H1 (cell line): ENCODE results near the gene EHBP1. TPM values are rescaled to one million over a fixed set of nuclear protein-coding genes. Genes with fewer than 3 reads are reported as not detected.

ENCODE experiments used
- CTCF ChIA-PET: fragments of 300-600 bp; sonication (Branson Sonifier 250); formaldehyde crosslinking; loops from one replicate; lab custom pipeline; 2021; ENCODE audit not compliant: partially characterized antibody; lab: Charles Lee
- POLR2A ChIA-PET: fragments of 300-600 bp; sonication (Branson Sonifier 250); formaldehyde crosslinking; loops from one replicate; lab custom pipeline; 2021; ENCODE audit warnings: inconsistent platforms; ENCODE audit not compliant: partially characterized antibody; lab: Charles Lee
- DNase-seq, 2 experiments: peaks; one replicate each; pipeline versions ENCODE4 v3.0.0 to v3.0.0-alpha.2; 2010 to 2022; ENCODE audit warnings: low spot score in 2 of 2, low read depth in 1 of 2, mixed read lengths in 1 of 2
- FAIRE-seq: peaks from 2 replicates; lab custom pipeline; 2011; peaks lifted over from hg19 to GRCh38; lab: Jason Lieb, UNC
- H2AFZ ChIP-seq: 2 replicates; pipeline ENCODE4 v1.8.1; 2012; ENCODE audit warnings: low read length, inconsistent platforms
- H2AK5ac ChIP-seq: 2 replicates; pipeline ENCODE4 v1.6.1; 2013; ENCODE audit warnings: low read depth, low read length
- H2BK120ac ChIP-seq: replicated peaks from 2 replicates; pipeline ENCODE3; 2013; ENCODE audit warnings: low read depth, low read length, inconsistent platforms
- H2BK12ac ChIP-seq: 2 replicates; pipeline ENCODE4 v1.6.1; 2013; ENCODE audit warnings: low read depth, low read length
- H2BK15ac ChIP-seq: 2 replicates; pipeline ENCODE4 v1.6.1; 2013; ENCODE audit warnings: low read length
- H2BK20ac ChIP-seq: 2 replicates; pipeline ENCODE4 v1.6.1; 2013; ENCODE audit warnings: low read length
- H2BK5ac ChIP-seq: 2 replicates; pipeline ENCODE4 v1.6.1; 2013; ENCODE audit warnings: low read depth, low read length
- H3K14ac ChIP-seq: 2 replicates; pipeline ENCODE4 v1.6.1; 2013; ENCODE audit warnings: inconsistent platforms; ENCODE audit not compliant: insufficient read length
- H3K18ac ChIP-seq: 2 replicates; pipeline ENCODE4 v1.6.1; 2013; ENCODE audit warnings: low read length; ENCODE audit errors: extremely low read depth
- H3K23ac ChIP-seq: 2 replicates; pipeline ENCODE4 v1.6.1; 2013; ENCODE audit warnings: inconsistent platforms; ENCODE audit not compliant: insufficient read length
- H3K23me2 ChIP-seq: 2 replicates; pipeline ENCODE4 v1.6.1; 2013; ENCODE audit warnings: low read depth, low read length
- H3K27ac ChIP-seq: 2 replicates; pipeline ENCODE4 v1.6.1; 2011; ENCODE audit warnings: low read depth, low read length, inconsistent platforms
- H3K27me3 ChIP-seq, 4 experiments: replicated peaks in 1 of 4; 1 replicate in 1 of 4; 2 replicates in 3 of 4; pipeline versions ENCODE4 v1.6.1 to v1.8.1; 2011 to 2013; ENCODE audit warnings: low read length in 3 of 4, mild to moderate bottlenecking in 3 of 4, inconsistent platforms in 2 of 4, mixed read lengths in 2 of 4, moderate library complexity in 1 of 4; ENCODE audit not compliant: control insufficient read depth in 3 of 4, insufficient read depth in 3 of 4; ENCODE audit errors: extremely low read depth in 1 of 4
- H3K36me3 ChIP-seq, 4 experiments: 2 replicates each; pipeline versions ENCODE4 v1.6.1 to v1.8.1; 2011 to 2013; ENCODE audit warnings: mild to moderate bottlenecking in 4 of 4, low read length in 3 of 4, moderate library complexity in 2 of 4, control low read depth in 1 of 4, inconsistent platforms in 1 of 4; ENCODE audit not compliant: insufficient read depth in 4 of 4, control insufficient read depth in 2 of 4
- H3K4ac ChIP-seq: replicated peaks from 2 replicates; pipeline ENCODE3; 2013; ENCODE audit warnings: low read length, low read depth, mixed read lengths, inconsistent platforms; ENCODE audit not compliant: insufficient read length
- H3K4me1 ChIP-seq, 4 experiments: replicated peaks in 1 of 4; 1 replicate in 1 of 4; 2 replicates in 3 of 4; pipeline versions ENCODE4 v1.6.1 to v1.8.1; 2011 to 2013; ENCODE audit warnings: low read length in 3 of 4, inconsistent platforms in 2 of 4, mixed read lengths in 1 of 4; ENCODE audit not compliant: insufficient read depth in 4 of 4, control insufficient read depth in 3 of 4
- H3K4me2 ChIP-seq, 2 experiments: 2 replicates each; pipeline versions ENCODE4 v1.6.1 to v1.8.1; 2011 to 2013; ENCODE audit warnings: low read depth in 2 of 2, low read length in 2 of 2, control low read depth in 1 of 2, inconsistent platforms in 1 of 2, mild to moderate bottlenecking in 1 of 2; ENCODE audit not compliant: insufficient read depth in 1 of 2
- H3K4me3 ChIP-seq, 4 experiments: fragments of 200-600, 300-600 bp in 1 of 4; sonication (generic), shearing (Covaris generic), sonication (Bioruptor Twin) in 1 of 4; 2 replicates each; pipeline versions ENCODE4 v1.5.1 to v1.8.1; 2011 to 2016; ENCODE audit warnings: low read length in 4 of 4, low read depth in 3 of 4, control low read depth in 2 of 4, inconsistent platforms in 2 of 4, mild to moderate bottlenecking in 2 of 4, mixed read lengths in 1 of 4, moderate library complexity in 1 of 4; ENCODE audit not compliant: insufficient read depth in 2 of 4; ENCODE audit errors: extremely low read depth in 1 of 4
- H3K56ac ChIP-seq: replicated peaks from 2 replicates; pipeline ENCODE3; 2013; ENCODE audit warnings: low read depth, mild to moderate bottlenecking, mixed read lengths, low read length, inconsistent platforms; ENCODE audit not compliant: insufficient read length
- H3K79me1 ChIP-seq: 2 replicates; pipeline ENCODE4 v1.6.1; 2013; ENCODE audit warnings: low read depth, low read length, control low read depth
- H3K79me2 ChIP-seq, 2 experiments: 2 replicates each; pipeline versions ENCODE4 v1.6.1 to v1.8.1; 2012 to 2013; ENCODE audit warnings: low read length in 2 of 2, mild to moderate bottlenecking in 2 of 2, inconsistent platforms in 1 of 2; ENCODE audit not compliant: insufficient read depth in 2 of 2, control insufficient read depth in 1 of 2
- H3K9ac ChIP-seq, 4 experiments: replicated peaks in 1 of 4; 1 replicate in 1 of 4; 2 replicates in 3 of 4; pipeline versions ENCODE4 v1.6.1 to v1.8.1; 2011 to 2013; ENCODE audit warnings: low read depth in 3 of 4, low read length in 3 of 4, control low read depth in 2 of 4, mild to moderate bottlenecking in 2 of 4, moderate library complexity in 2 of 4, inconsistent platforms in 1 of 4; ENCODE audit errors: extremely low read depth in 1 of 4
- H3K9me3 ChIP-seq, 2 experiments: 2 replicates each; pipeline versions ENCODE4 v1.6.1 to v1.8.1; 2012 to 2013; ENCODE audit warnings: mild to moderate bottlenecking in 2 of 2, moderate library complexity in 2 of 2, control low read depth in 1 of 2, inconsistent platforms in 1 of 2, low read depth in 1 of 2, low read length in 1 of 2, mixed read lengths in 1 of 2; ENCODE audit not compliant: insufficient read depth in 2 of 2
- H4K20me1 ChIP-seq, 2 experiments: replicated peaks in 1 of 2; 2 replicates each; pipeline versions ENCODE3 to v1.8.1; 2011 to 2013; ENCODE audit warnings: inconsistent platforms in 2 of 2, low read length in 2 of 2, mild to moderate bottlenecking in 1 of 2; ENCODE audit not compliant: insufficient read depth in 2 of 2, control insufficient read depth in 1 of 2
- H4K5ac ChIP-seq: 2 replicates; pipeline ENCODE4 v1.6.1; 2013; ENCODE audit warnings: low read length, low read depth, mixed read lengths, inconsistent platforms; ENCODE audit not compliant: insufficient read length
- H4K8ac ChIP-seq: 2 replicates; pipeline ENCODE4 v1.8.0; 2013; ENCODE audit warnings: mild to moderate bottlenecking, moderate library complexity, low read length, inconsistent platforms; ENCODE audit not compliant: insufficient read depth; ENCODE audit errors: extremely low read depth
- H4K91ac ChIP-seq: replicated peaks from 2 replicates; pipeline ENCODE3; 2013; ENCODE audit warnings: low read length, mixed read lengths, inconsistent platforms; ENCODE audit not compliant: insufficient read length
- CTCF ChIP-seq, 3 experiments: IDR thresholded peaks; 1 replicate in 2 of 3; 2 replicates in 1 of 3; pipeline versions ENCODE4 v1.5.1 to v1.6.1; 2011; ENCODE audit warnings: low read length in 3 of 3, mild to moderate bottlenecking in 3 of 3, inconsistent platforms in 2 of 3, low read depth in 1 of 3, moderate library complexity in 1 of 3; ENCODE audit not compliant: insufficient read depth in 1 of 3; ENCODE audit errors: control extremely low read depth in 1 of 3
- GTF2F1 ChIP-seq: IDR thresholded peaks from 2 replicates; pipeline ENCODE4 v1.6.1; 2012; ENCODE audit warnings: low read depth, low read length, improper control_type of control experiment, borderline replicate concordance
- JUN ChIP-seq: IDR thresholded peaks from 2 replicates; pipeline ENCODE4 v1.6.1; 2011; ENCODE audit warnings: low read depth, mild to moderate bottlenecking, improper control_type of control experiment, low read length
- POLR2A ChIP-seq, 2 experiments: IDR thresholded peaks; 1 replicate in 1 of 2; 2 replicates in 1 of 2; pipeline ENCODE4 v1.6.1; 2011; ENCODE audit warnings: low read depth in 2 of 2, low read length in 2 of 2, mild to moderate bottlenecking in 2 of 2; ENCODE audit errors: control extremely low read depth in 1 of 2
- RNF2 ChIP-seq: fragments of 200-900, 300-1000 bp; sonication (generic); IDR thresholded peaks from 2 replicates; pipeline ENCODE4 v1.7.1; 2016; ENCODE audit warnings: borderline replicate concordance, low read depth, mild to moderate bottlenecking, antibody characterized with exemption, low read length; ENCODE audit not compliant: poor library complexity, severe bottlenecking; ENCODE audit errors: missing control alignments
- RXRA ChIP-seq: IDR thresholded peaks from 2 replicates; pipeline ENCODE4 v1.6.1; 2011; ENCODE audit warnings: low read depth, mild to moderate bottlenecking, low read length, moderate library complexity; ENCODE audit not compliant: insufficient read depth
- SIN3A ChIP-seq, 2 experiments: IDR thresholded peaks in 1 of 2; conservative IDR thresholded peaks in 1 of 2; 2 replicates each; pipeline ENCODE4 v1.6.1; 2011 to 2012; ENCODE audit warnings: low read length in 2 of 2, improper control_type of control experiment in 1 of 2, low read depth in 1 of 2, mild to moderate bottlenecking in 1 of 2
- SP2 ChIP-seq: IDR thresholded peaks from 2 replicates; pipeline ENCODE4 v1.6.1; 2012; ENCODE audit warnings: mild to moderate bottlenecking, low read length, inconsistent platforms
- TAF7 ChIP-seq: optimal IDR thresholded peaks from 2 replicates; pipeline ENCODE3; 2011; ENCODE audit warnings: low read depth, mild to moderate bottlenecking, inconsistent platforms, low read length, moderate library complexity, borderline replicate concordance
- ZNF274 ChIP-seq: IDR thresholded peaks from 2 replicates; pipeline ENCODE4 v1.7.0; 2012; ENCODE audit warnings: low read length, borderline replicate concordance; ENCODE audit errors: extremely low read depth
- polyA plus RNA-seq, 7 experiments: library from polyadenylated mRNA; depleted of rRNA in 3 of 7; stranded (reverse) in 5 of 7; unstranded in 2 of 7; fragments of >200 nt in 5 of 7; fragments of 200-250 nt in 2 of 7; gene quantifications; 1 replicate in 5 of 7; 2 replicates in 1 of 7; 4 replicates in 1 of 7; pipeline versions ENCODE4 v1.2.1 to v1.2.3, GENCODE V29; 2011 to 2013; ENCODE audit warnings: missing spikeins in 2 of 7, mixed read lengths in 2 of 7
- total RNA-seq: library from RNA; stranded (reverse); fragmentation: NEBNext Ultra II Directional; extraction: Animal tissue kit (Norgen Biotek cat#: 25700); gene quantifications from 2 replicates; pipeline ENCODE4 v1.2.1, GENCODE V29; 2021

Gene EHBP1
- total and polyA plus RNA-seq, 2 of the 8 experiments (the other 6 are each of a cell fraction or from before 2014, with no cell fraction given), result 12.0 to 64.1 TPM

DNA sequence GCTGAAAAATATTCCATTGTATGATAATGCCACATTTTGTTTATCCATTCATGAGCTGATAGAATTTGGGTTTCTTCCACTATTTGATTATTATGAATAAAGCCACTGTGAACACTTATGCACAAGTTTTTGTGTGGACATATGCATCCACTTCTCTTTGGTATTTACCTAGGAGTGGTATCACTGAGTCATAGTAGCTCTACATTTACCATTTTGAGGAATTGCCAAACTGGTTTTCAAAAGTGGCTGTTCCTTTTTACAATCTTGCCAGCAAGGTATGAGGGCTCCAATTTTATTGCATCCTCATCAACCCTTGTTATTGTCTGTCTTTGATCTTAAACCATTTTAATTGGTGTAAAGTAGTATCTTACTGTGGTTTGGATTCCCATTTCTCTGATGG lies 13.3 kb upstream of the EHBP1 start:
- H3K56ac ChIP-seq, result no peak overlapping the region
- H4K8ac ChIP-seq, result no peak overlapping the region
- POLR2A ChIA-PET, result no interaction called here
- no peaks in the 10 kb centered on the region for H3K23me2 ChIP-seq
- H2BK12ac ChIP-seq, result no peak overlapping the region
- H3K4me3 ChIP-seq, result no peak overlapping the region
- H3K27ac ChIP-seq, result no peak overlapping the region
- H3K36me3 ChIP-seq, result no peaks in the 10 kb centered on the region
- H4K20me1 ChIP-seq, result no peaks in the 10 kb centered on the region
- H2BK20ac ChIP-seq, result no peak overlapping the region
- H2BK15ac ChIP-seq, result no peak overlapping the region
- no peaks in the 10 kb centered on the region for H3K79me2 ChIP-seq
- CTCF ChIA-PET, result no interaction called here
- no peak for DNase-seq
- no peaks in the 10 kb centered on the region for H3K27me3 ChIP-seq
- no peak overlapping the region for H2BK120ac ChIP-seq
- TF ChIP-seq SP2, result no peak
- no peak for TF ChIP-seq ZNF274
- no peak for TF ChIP-seq CTCF (IDR thresholded peaks at IDR 0.05; ENCODE audit: control extremely low read depth in 1 of 3, insufficient read depth in 1 of 3, low read depth in 1 of 3, low read length in 3 of 3)
- TF ChIP-seq JUN, result no peak
- no peak for TF ChIP-seq RXRA
- no peak for TF ChIP-seq TAF7
- no peak for TF ChIP-seq SIN3A (conservative IDR thresholded peaks at IDR 0.05 in 1 of 2, IDR thresholded peaks at IDR 0.05 in 1 of 2; ENCODE audit: low read depth in 1 of 2, low read length in 2 of 2)
- no peak for TF ChIP-seq POLR2A (IDR thresholded peaks at IDR 0.05; ENCODE audit: control extremely low read depth in 1 of 2, low read depth in 2 of 2, low read length in 2 of 2)
- TF ChIP-seq GTF2F1, result no peak
- no peak for TF ChIP-seq RNF2
- no peak overlapping the region for H3K23ac ChIP-seq
- H3K18ac ChIP-seq, result no peak overlapping the region
- no peak for FAIRE-seq
- H3K4me2 ChIP-seq, result no peak overlapping the region
- H2AK5ac ChIP-seq, result no peak overlapping the region
- H4K91ac ChIP-seq, result no peak overlapping the region
- no peak overlapping the region for H4K5ac ChIP-seq
- no peaks in the 10 kb centered on the region for H3K79me1 ChIP-seq
- no peak overlapping the region for H3K14ac ChIP-seq
- H2BK5ac ChIP-seq, result no peak overlapping the region
- no peaks in the 10 kb centered on the region for H3K4me1 ChIP-seq
- no peak overlapping the region for H3K9ac ChIP-seq
- no peak overlapping the region for H3K4ac ChIP-seq
- H3K9me3 ChIP-seq, result no peaks in the 10 kb centered on the region
- H2AFZ ChIP-seq, result no peak overlapping the region
